ENCODE data around the gene VAMP5.
"Not testable (repeated sequence)": the region's sequence is repeated elsewhere in the genome, so short reads cannot be mapped to it uniquely, and the experiment has no call there.

Gene VAMP5

DNA sequence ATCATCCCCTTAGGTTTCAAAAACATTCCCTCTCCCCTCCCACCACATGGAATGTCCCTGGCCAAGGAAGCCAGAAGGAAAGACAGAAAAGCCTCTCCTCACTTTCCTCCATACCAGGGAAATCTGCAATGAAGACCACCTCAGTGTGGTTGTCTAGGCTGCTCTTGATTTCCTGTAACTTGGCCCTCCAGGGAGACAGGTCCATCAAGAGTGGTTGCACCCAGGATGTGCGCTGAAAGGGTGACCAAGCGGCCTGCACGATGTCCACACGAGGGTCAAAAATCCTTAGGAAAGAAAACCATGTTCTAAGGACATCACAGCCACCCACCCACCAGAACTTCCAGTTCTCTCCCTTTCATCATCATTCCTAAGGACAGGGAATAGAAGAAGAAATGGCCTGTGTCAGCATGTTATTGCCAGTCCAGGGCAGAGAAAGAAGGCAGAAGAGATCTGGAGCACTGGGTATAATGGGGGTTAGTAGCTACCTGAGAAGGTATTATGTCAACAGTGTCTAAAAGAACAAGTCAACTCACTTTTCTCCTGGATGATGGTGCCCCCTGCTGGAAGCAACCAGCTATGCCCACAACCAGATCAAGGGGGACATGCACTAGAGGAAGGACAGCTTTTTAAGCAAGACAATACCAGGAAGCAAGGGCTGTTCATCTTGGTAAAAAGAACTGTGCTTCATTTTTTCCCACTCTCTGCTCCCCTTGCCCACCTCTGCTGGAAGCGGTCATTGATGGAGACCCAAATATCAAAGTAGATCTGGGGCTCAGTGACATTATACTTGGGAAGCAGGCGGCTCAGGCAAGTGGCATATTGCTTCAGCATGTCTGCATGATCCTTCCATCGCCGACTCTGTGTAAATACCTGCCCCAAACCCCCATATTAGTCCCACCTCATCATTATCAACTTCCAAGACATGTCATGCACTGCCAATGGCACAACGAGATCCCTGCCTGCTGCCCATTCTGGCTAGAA, 32.2 kb upstream of the VAMP5 start:
- peak; percentile 83 to 88 for DNase-seq

DNA sequence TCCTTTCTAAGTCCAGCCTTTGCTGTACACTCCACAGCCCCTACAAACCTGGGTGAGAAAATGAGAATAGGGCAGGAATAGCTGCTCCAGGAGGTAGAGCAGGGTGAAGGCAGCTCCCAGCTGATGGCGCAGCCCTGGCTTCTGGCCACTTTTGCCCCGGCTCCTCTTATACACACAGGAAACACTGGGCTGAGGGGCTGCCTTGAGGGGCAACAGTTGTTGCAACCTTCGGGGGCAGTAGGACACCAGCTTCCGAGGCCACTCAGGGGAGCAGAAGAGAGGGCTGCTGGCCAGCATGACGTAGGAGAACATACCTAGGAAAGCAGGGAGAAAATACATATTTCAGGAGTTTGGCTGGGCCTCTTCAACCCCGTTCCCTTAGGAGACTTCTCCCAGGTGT, 31.0 kb upstream of the VAMP5 start:
- no peak for DNase-seq

DNA sequence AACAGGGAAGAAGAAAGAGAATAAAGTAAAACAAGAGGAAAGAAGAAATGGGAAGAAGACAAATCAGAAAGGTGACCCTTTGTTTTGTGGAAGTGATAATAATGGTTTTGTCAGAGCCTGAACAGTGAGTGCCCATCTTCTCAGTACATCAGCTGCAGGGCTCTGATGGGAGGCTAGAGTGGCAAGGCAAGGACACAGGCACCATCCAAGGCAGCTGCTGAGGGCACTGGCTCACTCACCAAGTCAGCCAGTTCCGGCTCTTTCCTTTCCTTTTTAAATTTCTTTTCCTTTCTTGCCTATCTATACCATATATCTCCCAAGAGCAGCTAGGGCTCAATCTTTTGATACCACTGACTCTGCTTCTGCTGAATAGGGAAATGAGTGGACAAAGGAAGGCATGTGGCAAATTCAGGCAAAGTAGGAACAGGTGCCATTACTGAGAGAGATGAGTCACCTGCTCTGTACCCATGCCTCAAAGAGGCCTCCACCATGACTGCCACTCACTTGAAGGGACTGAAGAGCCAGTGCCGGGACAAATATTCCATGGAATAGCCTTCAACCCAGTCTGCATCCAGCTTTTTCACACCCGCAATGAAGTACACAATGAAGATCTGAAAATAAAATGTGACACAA, 29.1 kb upstream of the VAMP5 start:
- no peak for DNase-seq

DNA sequence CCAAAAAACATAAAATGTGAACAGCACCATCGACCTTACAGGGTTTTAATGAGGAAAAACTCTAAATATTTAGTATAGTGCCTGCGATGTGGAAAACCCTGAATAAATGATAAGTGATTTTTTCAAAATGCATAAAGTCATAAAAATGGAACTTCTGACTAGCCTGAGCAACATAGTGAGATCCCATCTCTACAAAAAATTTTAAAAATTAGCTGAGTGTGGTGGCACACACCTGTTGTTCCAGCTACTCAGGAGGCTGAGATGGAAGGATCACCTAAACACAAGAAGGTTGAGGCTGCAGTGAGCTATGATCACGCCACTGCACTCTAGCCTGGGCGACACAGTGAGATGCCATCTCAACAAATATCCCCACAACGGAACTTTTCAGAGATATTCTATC, 27.1 kb upstream of the VAMP5 start:
- DNase-seq = no peak

DNA sequence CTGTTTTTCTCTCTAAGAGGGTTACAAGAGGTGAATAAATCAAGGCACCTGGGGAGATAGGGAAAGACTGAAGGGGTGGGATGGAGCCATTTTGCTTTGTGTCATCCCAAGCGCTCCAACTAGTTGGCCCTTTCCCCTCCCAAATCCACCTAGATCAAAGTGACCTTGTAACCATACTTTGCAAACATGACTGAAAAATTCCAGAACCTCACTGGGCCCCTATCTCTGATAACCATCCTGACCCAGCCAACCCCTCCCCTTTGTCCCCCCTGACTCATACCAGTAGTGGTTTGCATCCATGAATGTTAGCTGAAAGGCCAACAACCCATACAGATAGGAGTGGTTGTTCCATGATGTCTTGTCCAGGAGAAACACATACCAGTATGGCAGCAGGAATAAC, 26.1 kb upstream of the VAMP5 start:
- no peak for DNase-seq

DNA sequence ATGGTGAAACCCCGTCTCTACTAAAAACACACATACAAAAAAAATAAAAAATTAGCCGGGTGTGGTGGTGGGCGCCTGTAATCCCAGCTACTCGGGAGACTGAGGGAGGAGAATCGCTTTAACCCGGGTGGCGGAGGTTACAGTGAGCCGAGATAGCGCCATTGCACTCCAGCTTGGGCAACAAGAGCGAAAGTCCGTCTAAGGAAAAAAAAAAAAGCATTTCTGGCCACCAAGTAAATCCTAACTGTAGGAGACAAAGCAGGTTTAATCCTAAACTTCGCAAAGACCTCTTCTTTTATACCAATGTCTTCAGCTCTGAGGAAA, 23.9 kb upstream of the VAMP5 start:
- not testable (repeated sequence) for DNase-seq

DNA sequence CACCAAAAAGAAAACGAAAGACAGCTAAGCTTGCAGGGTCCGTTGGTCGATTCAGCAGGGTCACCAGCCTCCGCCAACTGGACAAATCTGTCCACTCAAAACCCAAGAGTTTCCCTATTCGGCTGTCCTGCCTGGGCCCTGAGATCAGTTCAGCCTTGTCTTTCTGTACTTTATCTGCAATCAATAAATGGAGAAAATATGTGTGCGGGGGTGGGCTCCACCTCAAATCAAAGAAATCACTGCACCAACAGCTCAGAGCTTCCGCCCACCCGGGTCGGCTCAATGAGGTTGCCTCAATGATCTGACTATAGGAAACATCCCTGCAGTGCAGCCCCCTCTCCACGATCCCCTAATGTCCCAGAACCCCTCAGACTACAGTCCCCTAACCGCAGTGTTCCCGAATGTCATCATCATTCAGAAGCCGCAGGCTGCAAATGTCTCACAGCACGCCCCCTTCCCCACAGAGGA, 23.4 kb upstream of the VAMP5 start:
- no peak for DNase-seq

DNA sequence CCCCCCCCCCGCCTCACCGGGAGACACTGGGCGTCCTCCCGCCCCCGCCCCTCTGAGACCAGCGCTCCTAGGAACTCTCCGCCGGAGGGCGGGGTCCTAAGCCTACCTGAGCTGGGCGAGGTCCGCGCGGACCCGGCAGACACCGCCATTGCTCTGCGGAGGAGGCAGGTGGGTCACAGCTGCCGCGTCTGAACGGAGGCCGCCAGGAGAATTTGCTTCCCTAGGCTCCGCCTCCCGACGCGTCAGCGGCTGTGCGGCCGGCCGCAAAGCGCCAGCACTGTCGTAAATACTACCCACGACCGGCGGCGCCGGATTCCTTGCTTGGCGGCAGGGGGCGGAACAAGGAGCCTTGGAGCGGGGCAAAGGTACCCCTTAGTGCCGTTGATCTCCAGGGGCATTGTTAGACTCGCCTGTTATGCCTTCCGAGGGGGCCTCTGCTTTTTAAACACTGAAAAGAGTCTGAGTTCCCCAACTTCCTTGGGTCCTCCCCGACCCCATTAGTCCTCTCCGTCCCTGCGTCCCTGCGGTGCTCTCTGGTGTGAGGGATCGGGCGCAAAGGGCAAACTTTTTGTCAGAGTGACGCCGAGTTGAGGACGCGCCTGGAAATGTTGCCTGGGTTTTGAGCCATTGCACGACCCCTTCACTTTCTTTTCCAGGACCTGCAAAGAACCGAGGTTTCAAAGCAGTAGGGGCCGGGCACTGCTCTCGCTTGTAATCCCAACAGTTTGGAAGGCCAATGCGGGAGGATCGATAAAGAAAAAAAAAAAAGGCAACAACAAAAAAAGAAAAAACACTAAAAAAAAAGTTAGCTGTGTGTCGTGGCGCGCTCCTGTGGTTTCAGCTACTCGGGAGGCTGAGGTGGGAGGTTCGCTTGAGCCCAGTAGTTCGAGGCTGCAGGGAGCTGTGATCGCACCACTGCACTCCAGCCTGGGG, 22.7 kb upstream of the VAMP5 start, which contains the start of gene GGCX:
Gene GGCX, minus strand, starts transcription at position 214 of the 933 bp plus-strand sequence. Its CDS starts 65 bp downstream, at position 149.
- DNase-seq = peak; percentile 93

DNA sequence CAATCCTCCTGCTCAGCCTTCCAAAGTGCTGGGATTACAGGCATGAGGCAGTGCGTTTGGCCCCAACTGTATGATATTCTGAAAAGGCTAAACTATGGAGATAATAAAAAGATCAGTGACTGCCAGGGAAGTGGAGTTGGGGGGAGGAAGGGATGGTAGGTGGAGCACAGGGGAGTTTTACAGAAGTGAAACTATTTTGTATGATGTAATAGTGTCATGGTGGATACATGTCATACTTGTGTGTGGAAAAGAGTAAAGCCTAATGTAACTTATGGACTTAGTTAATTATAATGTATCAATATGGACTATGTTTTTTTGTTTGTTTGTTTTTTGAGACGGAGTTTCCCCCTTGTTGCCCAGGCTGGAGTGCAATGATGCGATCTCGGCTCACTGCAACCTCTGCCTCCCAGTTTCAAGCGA, 20.1 kb upstream of the VAMP5 start:
- DNase-seq = no peak

DNA sequence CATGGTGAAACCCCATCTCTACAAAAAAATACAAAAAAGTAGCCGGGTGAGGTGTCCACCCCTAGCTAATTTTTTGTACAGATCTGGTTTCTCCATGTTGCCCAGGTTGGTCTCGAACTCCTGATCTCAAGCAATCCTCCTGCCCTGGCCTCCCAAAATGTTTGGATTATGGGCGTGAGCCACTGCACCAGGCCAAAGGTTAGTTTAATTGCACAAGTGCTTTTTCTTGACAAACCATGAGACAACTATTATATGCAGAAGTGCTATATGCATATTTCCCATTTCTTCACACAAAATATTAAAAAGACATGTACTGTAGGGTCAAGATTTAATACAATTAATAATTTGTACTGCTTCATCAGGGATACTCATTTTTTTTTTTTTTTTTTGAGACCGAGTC, 18.0 kb upstream of the VAMP5 start:
- DNase-seq = no peak

DNA sequence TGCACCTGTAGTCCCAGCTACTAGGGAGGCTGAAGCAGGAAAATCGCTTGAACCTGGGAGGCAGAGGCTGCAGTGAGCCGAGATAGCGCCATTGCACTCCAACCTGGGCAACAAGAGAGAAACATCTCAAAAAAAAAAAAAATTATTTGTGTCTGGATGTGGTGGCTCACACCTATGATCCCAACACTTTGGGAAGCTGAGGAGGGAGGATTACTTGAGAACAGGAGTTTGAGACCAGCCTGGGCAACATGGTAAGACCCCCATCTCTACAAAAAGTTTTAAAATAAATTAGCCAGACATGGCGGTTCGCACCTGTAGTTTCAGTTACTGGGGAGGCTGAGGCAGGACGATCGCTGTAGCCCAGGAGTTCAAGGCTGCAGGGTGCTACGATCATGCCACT, 8.5 kb upstream of the VAMP5 start:
- no peak for DNase-seq

DNA sequence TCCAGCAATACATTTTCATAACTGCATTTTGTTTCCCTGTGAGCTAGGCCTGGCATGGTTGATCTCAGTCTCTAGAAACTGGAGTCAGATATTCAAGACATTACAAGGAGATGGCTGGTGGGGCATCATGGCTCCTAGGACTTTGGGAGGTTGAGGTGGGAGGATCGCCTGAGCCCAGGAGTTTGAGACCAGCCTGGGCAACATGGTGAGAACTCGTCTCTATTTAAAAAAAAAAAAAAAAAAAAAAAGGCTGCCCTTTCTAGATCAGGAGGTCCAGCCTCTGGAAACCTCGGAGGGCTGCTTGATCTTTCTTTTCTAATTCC, 7.2 kb upstream of the VAMP5 start:
- no peak for DNase-seq

DNA sequence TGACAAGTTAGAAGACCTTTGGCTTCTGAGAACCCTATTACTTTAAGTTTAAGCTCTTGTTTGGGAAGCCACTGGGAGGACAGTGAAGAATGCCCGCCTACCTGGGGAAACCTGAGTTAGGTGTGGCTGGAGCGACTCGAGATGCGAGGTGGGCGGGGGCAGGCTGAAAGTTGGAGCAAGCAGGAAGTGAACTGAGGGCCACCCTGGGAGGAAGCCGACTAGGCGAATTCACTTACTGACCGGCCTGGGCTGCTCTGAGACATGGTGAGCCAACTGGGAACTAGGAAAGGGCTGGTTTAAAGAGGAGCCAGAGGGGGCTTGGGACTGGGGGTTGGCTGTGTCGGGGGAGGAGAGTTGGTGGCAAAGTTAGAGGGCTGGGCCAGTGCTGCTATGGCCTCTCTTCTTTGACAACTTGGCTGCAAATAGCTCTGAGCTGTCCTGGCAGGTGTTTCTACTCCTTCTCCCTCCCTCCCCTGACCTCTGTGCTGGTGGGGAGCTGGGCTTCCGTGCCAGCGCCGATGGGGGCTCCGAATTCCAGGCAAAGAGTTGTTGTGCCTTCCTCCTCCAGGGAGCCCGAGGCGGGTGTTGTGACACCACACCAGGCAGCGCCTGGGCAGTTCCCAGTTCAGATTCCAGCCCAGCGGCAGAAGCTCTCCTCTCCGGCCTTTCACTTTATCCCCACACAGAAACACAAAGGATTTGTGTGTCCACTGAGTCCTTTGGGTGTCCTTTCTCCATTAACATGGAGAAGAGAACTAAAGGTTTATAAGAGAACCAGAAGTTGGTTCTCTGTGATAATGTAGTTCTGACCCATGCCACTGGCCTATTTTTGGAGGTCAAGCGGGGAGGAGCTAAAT, 6.6 kb upstream of the VAMP5 start, which contains the start of gene VAMP8:
Gene VAMP8, plus strand, starts transcription at position 201 of the 857 bp plus-strand sequence. Its CDS starts 61 bp downstream, at position 262.
- DNase-seq = peak; percentile 49 to 53

DNA sequence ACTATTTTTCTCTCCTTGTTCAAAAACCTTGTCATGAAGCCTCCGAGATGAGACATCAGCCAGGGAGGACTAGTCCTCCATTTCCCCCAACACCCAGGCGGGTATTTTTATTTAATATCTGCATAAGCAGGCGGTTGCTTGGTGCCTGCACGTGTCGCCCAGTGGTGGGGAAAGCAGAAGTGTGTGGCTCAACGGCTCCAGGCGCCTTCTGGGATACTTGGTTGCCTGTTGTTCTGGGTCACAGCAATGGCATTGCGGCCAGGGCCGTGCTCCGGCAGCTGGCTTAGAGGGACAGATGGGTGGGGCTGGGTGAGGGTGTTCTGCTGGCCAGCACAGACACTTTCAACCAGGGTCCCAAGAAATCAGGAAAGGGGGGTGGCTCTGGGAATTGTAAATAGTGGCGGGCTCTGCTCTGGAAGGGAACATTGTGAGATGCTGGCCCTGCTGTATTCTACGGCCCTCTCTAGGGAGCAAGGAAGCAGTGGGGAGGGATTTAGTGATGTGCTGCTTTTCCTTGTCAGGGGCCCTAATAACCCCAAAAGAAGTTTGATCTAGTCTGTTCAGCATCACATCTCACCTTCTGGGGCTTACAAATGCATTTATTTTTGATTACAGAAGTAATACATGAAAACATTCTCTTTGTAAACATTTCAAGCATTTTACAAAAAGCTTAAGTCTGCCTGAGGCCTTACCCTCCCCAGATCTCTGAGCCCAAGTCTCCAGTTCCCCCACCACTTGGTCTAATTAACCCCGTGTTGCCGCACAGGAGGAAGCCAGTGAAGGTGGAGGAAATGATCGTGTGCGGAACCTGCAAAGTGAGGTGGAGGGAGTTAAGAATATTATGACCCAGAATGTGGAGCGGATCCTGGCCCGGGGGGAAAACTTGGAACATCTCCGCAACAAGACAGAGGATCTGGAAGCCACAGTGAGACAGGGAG, 5.7 kb upstream of the VAMP5 start:
- DNase-seq = no peak

DNA sequence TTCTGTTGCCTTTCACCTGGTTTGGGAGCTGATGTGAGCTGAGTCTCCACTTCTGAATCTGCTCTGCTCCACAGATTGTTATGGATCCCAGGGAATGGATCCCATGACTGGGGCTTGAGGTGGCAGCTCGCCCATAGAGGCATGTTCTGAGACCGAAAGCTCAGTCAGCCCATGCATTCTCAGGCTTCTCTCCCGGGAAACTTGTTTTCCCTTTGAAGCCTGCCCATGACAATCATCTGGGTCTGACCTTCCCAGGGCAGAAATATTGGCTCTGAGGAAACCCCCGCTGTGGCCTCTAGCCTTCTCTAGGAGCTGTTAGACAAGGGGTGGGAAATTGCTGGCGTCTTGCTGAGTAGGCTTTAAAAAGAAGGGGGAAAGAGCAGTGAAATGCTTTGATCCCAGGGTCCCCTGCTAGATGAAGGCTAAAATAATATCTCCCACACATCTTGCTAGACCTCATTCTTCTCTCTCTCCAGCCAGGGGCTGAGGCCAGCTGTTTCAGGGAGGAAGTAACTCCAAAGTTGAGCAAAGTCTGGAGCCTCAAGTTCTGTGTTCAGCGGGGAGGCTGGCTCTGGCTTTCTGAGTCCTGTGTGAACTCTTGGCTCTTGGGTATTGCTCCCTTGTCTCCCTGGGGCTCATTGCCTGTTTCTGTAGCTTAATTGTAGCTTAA, 4.8 kb upstream of the VAMP5 start:
- no peak for DNase-seq

DNA sequence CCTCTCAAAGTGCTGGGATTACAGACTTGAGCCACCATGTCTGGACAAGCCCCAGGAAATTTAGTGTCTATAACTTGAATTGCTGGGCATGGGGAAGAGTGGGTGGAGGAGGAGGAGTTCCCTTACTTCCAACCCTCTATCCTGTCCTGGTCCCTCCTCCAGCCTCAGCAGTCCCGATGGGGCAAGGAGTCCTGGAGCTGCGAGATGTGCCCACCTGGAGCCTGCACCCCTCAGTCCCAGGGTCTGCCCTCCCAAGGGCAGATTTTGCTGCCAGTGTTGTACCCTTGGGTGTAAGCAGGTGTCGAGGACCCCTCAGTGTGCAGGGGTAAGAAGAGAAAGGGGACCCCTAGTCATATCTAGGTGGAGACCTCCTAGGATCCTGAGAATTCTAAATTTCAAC, 4.0 kb upstream of the VAMP5 start:
- no peak for DNase-seq

DNA sequence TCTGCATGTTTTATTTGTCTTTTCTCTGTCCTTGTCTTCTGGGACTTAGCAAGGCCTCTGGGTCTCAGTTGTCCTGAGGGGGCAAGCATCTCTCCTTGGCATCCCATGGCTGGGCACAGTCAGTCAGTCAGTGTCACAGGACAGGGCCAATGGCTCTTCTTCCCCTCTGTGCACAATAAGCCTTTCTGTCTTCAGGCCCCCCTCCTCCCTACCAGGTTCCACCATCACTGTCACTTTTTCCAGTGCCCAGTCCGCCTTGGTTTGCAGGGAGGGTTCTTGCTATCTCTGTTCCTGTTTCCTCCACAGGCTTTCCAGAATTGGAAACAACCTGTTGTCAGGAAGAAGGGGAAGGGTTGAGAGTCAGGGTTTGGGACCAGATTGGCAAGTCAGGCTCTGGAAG, 1.7 kb upstream of the VAMP5 start:
- DNase-seq = no peak

DNA sequence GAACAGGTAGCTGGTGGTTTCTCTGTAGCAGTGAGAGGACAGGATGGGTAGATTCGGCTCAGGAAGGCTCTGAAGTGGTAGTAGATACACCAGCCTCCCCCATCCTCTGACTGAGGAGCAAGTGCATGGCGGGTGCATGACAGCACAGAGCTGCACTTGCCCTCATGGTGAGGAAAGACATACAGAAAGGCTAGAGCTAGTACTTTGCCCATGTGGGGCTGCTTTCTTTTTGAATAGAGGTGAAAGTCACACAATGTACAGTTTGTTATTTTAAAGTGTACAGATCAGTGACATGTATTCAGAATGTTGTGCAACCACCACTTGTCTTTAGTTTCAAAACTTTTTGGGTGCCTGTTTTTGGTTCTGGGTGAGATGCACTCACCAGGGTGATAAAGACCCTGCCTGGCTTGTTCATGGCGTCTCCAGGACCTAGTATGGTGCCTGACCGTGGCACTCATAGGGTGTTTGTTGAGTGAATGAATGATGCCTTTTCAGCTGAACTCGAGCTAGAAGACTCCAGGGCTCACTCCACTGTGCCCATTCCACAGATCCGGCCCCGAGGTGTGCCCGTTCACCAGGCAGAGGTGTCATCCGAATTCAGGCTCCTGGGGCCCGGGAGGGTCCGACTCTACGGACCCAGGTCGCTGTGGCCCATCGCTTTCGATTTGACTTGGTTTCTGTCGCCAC, 421 bp upstream of the VAMP5 start:
- DNase-seq = no peak
